ENCODE results near the gene CDK5.
A peak's percentile ranks its signal among the peaks of the same experiment; 100 is the strongest.
"Not testable (repeated sequence)": the region's sequence is repeated elsewhere in the genome, so short reads cannot be mapped to it uniquely, and the experiment has no call there.

The CDK5 gene

DNA sequence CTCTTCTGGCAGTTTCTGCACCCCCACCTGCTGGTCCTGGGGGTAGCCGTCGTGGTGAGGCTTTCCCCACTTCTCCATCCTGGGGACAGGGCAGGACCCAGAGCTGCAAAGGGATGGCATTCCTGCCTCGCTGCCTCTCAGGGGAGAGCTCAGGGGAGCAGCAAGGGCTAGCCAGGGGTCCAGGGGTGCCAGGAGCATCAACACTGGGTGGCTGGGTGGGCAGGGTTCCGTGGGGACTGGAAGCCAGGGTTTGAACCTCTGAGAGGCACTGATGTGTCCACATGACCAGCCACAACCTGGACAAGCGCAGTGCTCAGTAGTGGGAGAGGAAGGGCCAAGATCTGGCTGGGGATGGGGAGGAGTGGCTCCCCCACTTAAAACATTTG is 23.8 kb downstream of the CDK5 start:
- no peak for DNase-seq (ENCODE audit: low read depth)

DNA sequence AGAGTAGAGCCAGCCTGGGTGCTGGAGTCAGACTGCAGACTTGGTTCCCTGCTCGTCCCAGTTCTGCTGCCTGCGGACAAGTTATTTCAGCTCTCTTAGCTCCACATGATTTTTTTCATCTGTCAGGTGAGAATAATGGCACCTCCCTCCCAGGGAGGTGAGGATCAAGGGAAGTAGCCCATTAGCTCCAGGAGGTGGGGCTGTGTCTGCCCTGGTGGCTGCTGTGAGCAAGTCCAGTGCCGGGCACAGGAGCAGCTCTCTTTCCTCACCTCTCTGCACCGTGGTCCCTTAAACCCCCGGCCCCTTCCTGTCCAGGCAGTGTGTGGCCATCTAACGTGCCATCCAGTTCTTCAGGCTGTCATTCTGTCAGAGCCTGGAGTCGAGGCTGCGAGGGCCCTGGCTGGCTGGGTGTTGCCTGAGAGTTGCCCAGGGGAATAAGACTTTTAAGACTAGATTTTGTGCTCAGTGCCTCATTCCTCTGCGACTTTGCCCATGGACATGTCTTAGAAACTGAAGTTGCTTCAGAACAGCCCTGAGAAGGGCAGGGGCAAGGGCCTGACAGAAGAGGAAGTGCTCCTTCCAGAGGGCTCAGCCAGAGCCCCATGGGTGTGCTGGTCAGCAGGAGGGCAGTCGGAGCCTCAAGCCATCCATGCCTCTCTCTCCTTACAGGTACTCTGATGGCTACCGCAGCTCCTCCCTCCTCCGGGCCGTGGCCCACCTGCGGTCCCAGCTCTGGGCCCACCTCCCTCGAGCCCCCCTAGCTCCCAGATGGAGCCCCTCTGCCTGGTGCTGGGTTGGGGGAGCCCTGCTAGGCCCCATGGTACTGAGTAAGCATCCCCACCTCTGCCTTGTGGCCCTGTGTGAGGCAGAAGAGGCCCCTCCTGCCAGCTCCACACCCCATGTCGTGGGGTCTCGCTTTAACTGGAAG is 24.5 kb downstream of the CDK5 start:
- DNase-seq (ENCODE audit: low read depth) = no peak

GRCh38 chr7:151031011-151031410 is 26.7 kb downstream of the CDK5 start:
- DNase-seq (ENCODE audit: low read depth) = no peak

GRCh38 chr7:151028948-151029501 is 28.7 kb downstream of the CDK5 start:
- no peak for DNase-seq (ENCODE audit: low read depth)

DNA sequence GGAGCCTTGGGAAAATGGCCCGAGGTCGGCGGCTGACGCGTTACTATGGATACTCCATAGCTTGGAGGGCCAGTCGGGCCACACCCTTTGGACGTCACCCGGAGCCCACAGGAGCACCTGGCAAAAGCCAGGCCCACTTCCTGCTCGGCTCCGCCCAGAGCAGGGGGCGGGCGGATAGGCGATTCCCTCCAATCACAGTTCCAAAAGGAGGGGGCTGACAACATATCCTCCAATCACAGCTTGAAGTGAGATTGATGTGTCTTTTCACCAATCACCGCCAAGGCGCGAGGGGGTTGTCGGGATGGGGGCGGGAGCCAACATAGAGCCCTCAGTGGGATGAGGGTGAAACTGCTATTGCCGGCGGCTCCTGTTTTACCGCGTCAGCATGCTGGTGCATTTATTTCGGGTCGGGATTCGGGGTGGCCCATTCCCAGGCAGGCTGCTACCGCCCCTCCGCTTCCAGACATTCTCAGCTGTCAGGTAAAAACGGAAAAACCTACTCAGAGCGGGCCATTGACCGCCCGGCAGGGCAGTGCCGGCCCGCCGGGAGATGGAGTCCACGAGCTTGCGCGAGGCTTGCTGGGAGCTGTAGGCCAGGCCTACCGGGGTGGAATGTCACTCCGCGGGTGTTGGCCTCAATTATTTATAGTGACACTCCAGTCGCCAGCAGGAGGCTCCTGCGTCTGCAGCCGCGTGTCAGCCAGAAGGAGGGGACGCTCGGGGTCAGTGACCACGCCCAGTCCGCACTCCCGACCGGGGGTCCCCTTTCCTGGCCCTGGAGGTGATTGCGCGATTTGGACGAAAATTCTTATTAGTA is 29.4 kb downstream of the CDK5 start, which contains the start of gene ABCB8:
Gene ABCB8 (plus strand): TSS at position 320 of the 817 bp plus-strand sequence. CDS start 66 bp downstream, at position 386.
- DNase-seq (ENCODE audit: low read depth) = peak; percentile 96

GRCh38 chr7:151027728-151028130 is 30.0 kb downstream of the CDK5 start:
- not testable (repeated sequence) for DNase-seq (ENCODE audit: low read depth)

- not testable (repeated sequence) for DNase-seq (ENCODE audit: low read depth)
Measured at GRCh38 chr7:151026771-151027727, 30.6 kb downstream of the CDK5 start.

- DNase-seq (ENCODE audit: low read depth) = no peak
Measured at GRCh38 chr7:151025924-151026671, 31.6 kb downstream of the CDK5 start.

DNA sequence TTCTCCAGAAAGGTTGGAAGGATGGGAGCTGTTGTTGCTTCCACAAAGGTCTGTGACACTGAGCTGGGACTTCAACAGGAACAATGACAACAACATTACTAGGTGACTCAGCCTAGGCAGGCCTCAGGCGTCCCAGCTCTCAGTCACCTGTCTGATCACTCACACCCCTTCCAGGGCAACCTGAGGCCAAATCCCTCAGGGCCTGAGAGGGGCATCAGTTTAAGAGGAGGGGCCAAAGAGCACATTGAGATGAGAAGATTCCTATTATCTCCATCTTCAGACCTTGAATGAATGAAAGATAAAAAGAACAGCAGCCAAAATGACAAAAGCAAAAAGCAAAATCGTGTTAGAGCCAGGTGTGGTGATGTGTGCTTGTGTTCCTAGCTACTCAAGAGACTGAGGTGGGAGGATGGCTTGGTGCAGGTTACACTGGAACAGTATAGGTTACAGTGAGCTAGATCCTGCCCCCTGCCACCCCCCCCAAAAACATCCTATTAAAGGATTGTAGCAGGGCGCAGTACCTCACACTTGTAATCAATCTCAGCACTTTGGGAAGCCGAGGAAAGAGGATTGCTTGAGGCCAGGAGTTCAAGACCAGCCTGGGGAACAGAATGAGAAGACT is 33.2 kb downstream of the CDK5 start, which contains the start of gene ATG9B:
Gene ATG9B (minus strand): TSS at position 60 of the 622 bp plus-strand sequence. CDS start 71 bp downstream, outside the sequence.
- no peak for DNase-seq (ENCODE audit: low read depth)

GRCh38 chr7:151023232-151023631 is 34.5 kb downstream of the CDK5 start:
- no peak for DNase-seq (ENCODE audit: low read depth)

GRCh38 chr7:151020231-151020630 is 37.5 kb downstream of the CDK5 start:
- no peak for DNase-seq (ENCODE audit: low read depth)

GRCh38 chr7:151019130-151019447 is 38.6 kb downstream of the CDK5 start:
- no peak for DNase-seq (ENCODE audit: low read depth)

DNA sequence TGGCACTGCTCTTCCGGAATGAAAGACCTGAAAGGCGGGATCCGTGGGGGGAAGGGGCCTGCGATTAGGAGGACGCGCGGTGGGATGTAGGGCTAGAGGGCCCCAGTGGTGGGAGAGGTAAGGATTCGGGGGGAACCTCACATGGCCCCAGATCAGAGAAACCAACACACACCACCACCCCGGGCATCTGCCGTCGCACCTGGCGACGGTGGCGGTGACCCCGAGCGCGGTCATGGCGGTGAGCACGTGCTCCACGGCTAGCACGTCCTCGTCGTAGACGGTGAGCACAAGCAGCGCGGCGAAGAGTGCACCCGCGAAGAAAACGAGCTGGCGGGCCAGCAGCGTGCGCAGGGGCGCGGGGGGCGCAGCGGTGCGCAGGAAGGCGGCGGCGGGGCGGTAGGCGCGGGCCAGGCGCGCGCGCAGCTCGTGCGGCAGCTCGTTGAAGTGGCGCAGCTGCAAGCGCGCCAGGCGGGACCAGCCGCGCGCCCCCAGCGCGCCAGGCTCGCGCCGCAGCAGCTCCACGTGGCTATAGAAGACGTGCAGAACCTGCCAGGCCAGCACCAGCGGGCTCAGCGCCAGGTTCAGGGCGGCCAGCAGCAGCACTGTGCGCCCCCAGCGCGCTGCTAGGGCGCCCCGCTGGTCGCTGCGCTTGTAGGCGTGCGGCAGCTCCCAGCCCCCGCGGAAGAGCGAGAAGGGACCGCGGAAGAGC is 39.1 kb downstream of the CDK5 start:
- DNase-seq (ENCODE audit: low read depth) = no peak

DNA sequence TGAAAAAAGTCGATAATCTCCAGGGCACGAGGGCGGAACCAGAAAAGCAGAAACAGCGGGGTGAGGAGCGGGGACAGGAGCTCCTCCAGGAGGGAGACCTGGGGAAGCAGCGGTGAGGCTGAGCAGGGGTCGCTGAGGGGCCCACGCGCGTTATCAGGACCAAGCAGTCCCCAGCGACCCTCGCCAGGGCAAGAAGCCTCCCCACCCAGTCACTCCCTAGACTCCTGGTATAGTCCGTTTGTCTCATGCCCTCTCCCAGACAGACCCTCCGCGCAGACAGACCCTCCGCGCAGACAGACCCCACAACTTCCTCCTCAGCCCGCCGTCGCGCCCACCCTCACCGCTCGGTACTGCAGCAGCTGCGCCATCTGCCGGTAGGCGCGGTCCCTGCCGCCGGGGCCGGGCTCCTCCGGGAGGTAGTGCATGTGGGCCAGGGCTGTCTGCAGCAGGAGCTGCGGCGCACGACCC is 39.7 kb downstream of the CDK5 start:
- DNase-seq (ENCODE audit: low read depth) = peak; percentile 77

GRCh38 chr7:151017370-151017952 is 40.2 kb downstream of the CDK5 start:
- DNase-seq (ENCODE audit: low read depth) = no peak

- no peak for DNase-seq (ENCODE audit: low read depth)
Measured at GRCh38 chr7:151016942-151017341, 40.8 kb downstream of the CDK5 start.

DNA sequence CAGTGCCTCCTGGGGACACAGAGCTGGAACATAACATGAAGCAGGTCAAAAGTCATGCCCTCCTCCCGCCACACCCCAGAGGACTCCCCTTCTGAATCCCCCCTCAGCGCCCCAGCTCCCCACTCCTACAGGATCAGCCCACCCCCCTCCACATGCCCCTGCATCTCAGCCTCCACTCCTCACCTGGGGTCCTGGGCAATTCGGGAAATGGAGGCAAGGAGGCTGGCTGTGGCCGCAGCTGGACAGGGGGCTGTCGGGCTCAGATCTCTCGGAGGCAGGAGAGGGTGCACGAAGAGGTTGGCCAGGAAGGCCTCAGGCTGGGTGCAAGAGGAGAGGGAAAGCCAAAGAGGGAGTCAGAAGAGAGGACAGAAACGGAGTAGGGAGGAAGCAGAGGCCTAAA is 41.2 kb downstream of the CDK5 start:
- DNase-seq (ENCODE audit: low read depth) = no peak

GRCh38 chr7:151015967-151016366 is 41.7 kb downstream of the CDK5 start:
- no peak for DNase-seq (ENCODE audit: low read depth)

DNA sequence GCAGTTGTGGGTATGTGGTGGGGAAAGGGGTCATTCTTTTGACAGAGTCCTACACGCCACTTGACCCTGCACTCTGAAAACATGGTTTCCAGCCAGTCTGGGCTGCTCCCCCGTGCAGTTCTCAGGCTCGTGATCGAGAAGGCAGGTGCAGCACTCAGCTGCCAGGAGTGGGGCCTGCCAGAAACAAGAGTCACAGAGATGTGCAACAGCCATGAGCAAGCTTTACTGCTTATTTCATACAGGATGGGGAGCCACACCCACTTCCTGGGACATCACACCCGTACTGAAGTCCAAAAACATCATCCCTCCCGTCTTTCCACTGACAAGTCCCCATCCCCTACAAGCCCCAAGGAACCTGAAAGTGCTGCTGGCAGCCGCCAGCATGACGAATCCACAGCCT is 42.7 kb downstream of the CDK5 start:
- DNase-seq (ENCODE audit: low read depth) = no peak
